H9 (cell line): ENCODE data around the gene SF1. TPM values are rescaled to one million over a fixed set of nuclear protein-coding genes. Genes with fewer than 3 reads are reported as not detected.

Experiments
- DNase-seq: peaks from one replicate; pipeline ENCODE4 v3.0.0-alpha.2; 2017
- H2AFZ ChIP-seq: one replicate; pipeline ENCODE4 v1.6.1; 2013; ENCODE audit warnings: mild to moderate bottlenecking, low read length, control low read depth, moderate library complexity
- H2AK5ac ChIP-seq: 2 replicates; pipeline ENCODE4 v1.6.1; 2013; ENCODE audit warnings: low read length, control low read depth, mixed read lengths; ENCODE audit not compliant: insufficient read length
- H2BK120ac ChIP-seq: one replicate; pipeline ENCODE4 v1.6.1; 2013; ENCODE audit warnings: low read depth, mild to moderate bottlenecking, low read length, control low read depth, inconsistent platforms; ENCODE audit not compliant: poor library complexity, severe bottlenecking
- H2BK12ac ChIP-seq: 2 replicates; pipeline ENCODE4 v1.6.1; 2013; ENCODE audit warnings: low read length, control low read depth, mixed read lengths, low read depth; ENCODE audit not compliant: insufficient read length
- H2BK15ac ChIP-seq: 2 replicates; pipeline ENCODE4 v1.6.1; 2013; ENCODE audit warnings: low read depth, low read length, control low read depth
- H2BK20ac ChIP-seq: one replicate; pipeline ENCODE4 v1.6.1; 2013; ENCODE audit warnings: low read depth, mild to moderate bottlenecking, low read length, control low read depth, inconsistent platforms; ENCODE audit not compliant: poor library complexity, severe bottlenecking
- H2BK5ac ChIP-seq: 2 replicates; pipeline ENCODE4 v1.6.1; 2013; ENCODE audit warnings: low read length, control low read depth, mixed read lengths; ENCODE audit not compliant: insufficient read length
- H3K14ac ChIP-seq: 2 replicates; pipeline ENCODE4 v1.6.1; 2013; ENCODE audit warnings: low read length, control low read depth; ENCODE audit not compliant: insufficient read depth
- H3K18ac ChIP-seq: 2 replicates; pipeline ENCODE4 v1.6.1; 2013; ENCODE audit warnings: low read depth, mild to moderate bottlenecking, mixed read lengths, low read length, control low read depth; ENCODE audit not compliant: insufficient read length
- H3K23ac ChIP-seq: 2 replicates; pipeline ENCODE4 v1.6.1; 2013; ENCODE audit warnings: low read length, control low read depth, mixed read lengths, low read depth; ENCODE audit not compliant: insufficient read length
- H3K23me2 ChIP-seq: 2 replicates; pipeline ENCODE4 v1.6.1; 2013; ENCODE audit warnings: low read depth, mild to moderate bottlenecking, mixed read lengths, low read length, control low read depth; ENCODE audit not compliant: insufficient read length, poor library complexity, severe bottlenecking
- H3K27ac ChIP-seq: 2 replicates; pipeline ENCODE4 v1.5.1; 2013; ENCODE audit warnings: low read length, control low read depth, mixed read lengths, low read depth; ENCODE audit not compliant: insufficient read length
- H3K27me3 ChIP-seq: 2 replicates; pipeline ENCODE4 v1.6.1; 2013; ENCODE audit warnings: low read length, control low read depth, inconsistent platforms; ENCODE audit not compliant: insufficient read depth
- H3K4ac ChIP-seq: 2 replicates; pipeline ENCODE4 v1.6.1; 2013; ENCODE audit warnings: low read depth, mild to moderate bottlenecking, control low read depth, inconsistent platforms, low read length, moderate library complexity
- H3K4me1 ChIP-seq: 2 replicates; pipeline ENCODE4 v1.6.1; 2013; ENCODE audit warnings: low read length, control low read depth, inconsistent platforms; ENCODE audit not compliant: insufficient read depth
- H3K4me2 ChIP-seq: 2 replicates; pipeline ENCODE4 v1.6.1; 2013; ENCODE audit warnings: low read length, control low read depth, mixed read lengths; ENCODE audit not compliant: insufficient read length, insufficient read depth
- H3K56ac ChIP-seq: 2 replicates; pipeline ENCODE4 v1.6.1; 2013; ENCODE audit warnings: low read depth, mild to moderate bottlenecking, mixed read lengths, low read length, control low read depth; ENCODE audit not compliant: insufficient read length
- H3K79me1 ChIP-seq: 2 replicates; pipeline ENCODE4 v1.6.1; 2013; ENCODE audit warnings: low read depth, mild to moderate bottlenecking, moderate library complexity, low read length, control low read depth, inconsistent platforms; ENCODE audit not compliant: insufficient read depth, poor library complexity, severe bottlenecking
- H3K79me2 ChIP-seq: 2 replicates; pipeline ENCODE4 v1.6.1; 2013; ENCODE audit warnings: low read length, control low read depth, inconsistent platforms; ENCODE audit not compliant: insufficient read depth
- H3K9ac ChIP-seq: 2 replicates; pipeline ENCODE4 v1.6.1; 2013; ENCODE audit warnings: low read length, control low read depth, mixed read lengths; ENCODE audit not compliant: insufficient read length; ENCODE audit errors: extremely low read depth
- H3K9me3 ChIP-seq: one replicate; pipeline ENCODE4 v1.6.1; 2013; ENCODE audit warnings: low read depth, low read length, inconsistent platforms; ENCODE audit not compliant: control insufficient read depth
- H3T11ph ChIP-seq: one replicate; pipeline ENCODE4 v1.6.1; 2013; ENCODE audit warnings: mild to moderate bottlenecking, low read length, control low read depth, inconsistent platforms
- H4K20me1 ChIP-seq: one replicate; pipeline ENCODE4 v1.6.1; 2013; ENCODE audit not compliant: control insufficient read depth, insufficient read length, insufficient read depth
- H4K5ac ChIP-seq: 2 replicates; pipeline ENCODE4 v1.6.1; 2013; ENCODE audit warnings: low read depth, mild to moderate bottlenecking, mixed read lengths, low read length, control low read depth; ENCODE audit not compliant: insufficient read length
- H4K8ac ChIP-seq: replicated peaks from 2 replicates; pipeline ENCODE4 v1.6.1; 2013; ENCODE audit warnings: low read length, control low read depth, mixed read lengths, low read depth; ENCODE audit not compliant: insufficient read length
- H4K91ac ChIP-seq: 2 replicates; pipeline ENCODE4 v1.6.1; 2013; ENCODE audit warnings: low read depth, mild to moderate bottlenecking, moderate library complexity, mixed read lengths, low read length, control low read depth; ENCODE audit not compliant: insufficient read length
- H3K27ac Mint-ChIP-seq, 3 experiments: 2 replicates in 2 of 3; 3 replicates in 1 of 3; pipeline ENCODE4 v1.8.0; 2020 to 2021; ENCODE audit warnings: mixed read lengths in 3 of 3, mild to moderate bottlenecking in 1 of 3, moderate library complexity in 1 of 3
- H3K27me3 Mint-ChIP-seq: 2 replicates; pipeline ENCODE4 v1.8.0; 2021; ENCODE audit warnings: low read depth, mild to moderate bottlenecking, moderate library complexity, mixed read lengths
- H3K36me3 Mint-ChIP-seq, 3 experiments: 2 replicates in 2 of 3; 3 replicates in 1 of 3; pipeline ENCODE4 v1.8.0; 2020 to 2021; ENCODE audit warnings: low read depth in 3 of 3, mixed read lengths in 3 of 3; ENCODE audit not compliant: insufficient read depth in 1 of 3
- H3K4me1 Mint-ChIP-seq, 2 experiments: 2 replicates each; pipeline ENCODE4 v1.8.0; 2020; ENCODE audit warnings: mixed read lengths in 2 of 2
- H3K4me3 Mint-ChIP-seq, 2 experiments: 2 replicates in 1 of 2; 3 replicates in 1 of 2; pipeline ENCODE4 v1.8.0; 2020 to 2021; ENCODE audit warnings: mild to moderate bottlenecking in 2 of 2, mixed read lengths in 2 of 2, moderate library complexity in 1 of 2
- H3K9me3 Mint-ChIP-seq, 2 experiments: 2 replicates in 1 of 2; 3 replicates in 1 of 2; pipeline ENCODE4 v1.8.0; 2020; ENCODE audit warnings: mild to moderate bottlenecking in 2 of 2, mixed read lengths in 2 of 2, moderate library complexity in 1 of 2
- CTCF ChIP-seq: fragments of 200-600 bp; sonication (generic); conservative IDR thresholded peaks from 3 replicates; pipeline ENCODE4 v1.8.0; 2021; ENCODE audit warnings: antibody characterized with exemption, mild to moderate bottlenecking
- WGBS: extraction: QIAGEN DNeasy Blood & Tissue Kit; methylation state at CpG from one replicate; pipeline ENCODE4 v1.1.7; 2013; ENCODE audit warnings: missing lambda C conversion rate, low lambda C conversion rate, mixed read lengths; ENCODE audit not compliant: insufficient read length; ENCODE audit errors: extremely low coverage; 5-methylcytosine and 5-hydroxymethylcytosine counted together
- total RNA-seq: library from RNA; stranded (reverse); gene quantifications from 2 replicates; pipeline ENCODE4 v1.2.1, GENCODE V29; 2021

The SF1 gene
- total RNA-seq, 1 experiment from 2014 or later, result 528 TPM

- no peak overlapping the region for H4K8ac ChIP-seq
- no peaks in the 10 kb centered on the region for H3K79me1 ChIP-seq
- no peak overlapping the region for H2AK5ac ChIP-seq
- H2BK12ac ChIP-seq, result no peak overlapping the region
- no peak overlapping the region for H2BK120ac ChIP-seq
- H4K20me1 ChIP-seq, result peaks cover 1% of the 10 kb centered on the region
- no peak overlapping the region for H4K5ac ChIP-seq
- H3K27me3 ChIP-seq, result peaks cover 10% of the 10 kb centered on the region; the same call in 1 of the 2 replicates
- H3K23ac ChIP-seq, result no peak overlapping the region
- H3K27ac ChIP-seq, result no peak overlapping the region
- no CpG with 5 or more reads among the region's 7 CpGs for WGBS
- no peak overlapping the region for H3K9ac ChIP-seq
- no peak overlapping the region for H3K27ac Mint-ChIP-seq
- H3K27me3 Mint-ChIP-seq, result peaks cover 38% of the 10 kb centered on the region
- H3K4me3 Mint-ChIP-seq, result peak overlapping the region in 1 of 2 experiments; percentile 68; a peak in 3 of 5 replicates
- H3K56ac ChIP-seq, result no peak overlapping the region
- H2BK15ac ChIP-seq, result no peak overlapping the region
- no peaks in the 10 kb centered on the region for H3K9me3 Mint-ChIP-seq
- H3K23me2 ChIP-seq, result no peaks in the 10 kb centered on the region
- no peak for TF ChIP-seq CTCF
- no peak overlapping the region for H3K4ac ChIP-seq
- no peak overlapping the region for H3T11ph ChIP-seq
- H2BK5ac ChIP-seq, result no peak overlapping the region
- no peak for DNase-seq
- peaks cover 4 to 10% (median 8%) of the 10 kb centered on the region in 3 experiments; a peak in 6 of 7 replicates for H3K36me3 Mint-ChIP-seq
- no peaks in the 10 kb centered on the region for H3K79me2 ChIP-seq
- peaks cover 10% of the 10 kb centered on the region for H3K4me1 ChIP-seq
- H3K9me3 ChIP-seq, result no peaks in the 10 kb centered on the region
- H2AFZ ChIP-seq, result no peak overlapping the region
- H3K14ac ChIP-seq, result no peak overlapping the region
- peaks cover 29 to 52% of the 10 kb centered on the region in 2 experiments for H3K4me1 Mint-ChIP-seq
- H2BK20ac ChIP-seq, result no peak overlapping the region
- H4K91ac ChIP-seq, result no peak overlapping the region
- no peak overlapping the region for H3K4me2 ChIP-seq
- H3K18ac ChIP-seq, result peak overlapping the region; percentile 13
Observed at GRCh38 chr11:64724863-64725532, 53.3 kb downstream of the SF1 start.
